Sciatic nerve (tissue), 1 donor: ENCODE results near the gene DLEC1. TPM values are rescaled to one million over a fixed set of nuclear protein-coding genes. Genes with fewer than 3 reads are reported as not detected.

ENCODE experiments used
- total RNA-seq: library from RNA; stranded (reverse); fragmentation: NEBNext Ultra II Directional; extraction: Animal tissue kit (Norgen Biotek cat#: 25700); gene quantifications from one replicate; pipeline ENCODE4 v1.2.1, GENCODE V29; 2021
- donor health status: DM: no; HTN: no; CAD: no.

The DLEC1 gene
- total RNA-seq, 1 donor from 2014 or later = 4.8 TPM

Other genes with a start within 250 kb of the DLEC1 start
- 71.2 TPM for gene CTDSPL, start 177.3 kb upstream of the DLEC1 start, total RNA-seq
- gene VILL, start 48.4 kb upstream of the DLEC1 start, total RNA-seq = 9.9 TPM
- 40.7 TPM for gene PLCD1, start 9.6 kb upstream of the DLEC1 start, total RNA-seq
- 67.6 TPM for gene ACAA1, start 97.9 kb downstream of the DLEC1 start, total RNA-seq
- 25.0 TPM for gene MYD88, start 99.5 kb downstream of the DLEC1 start, total RNA-seq
- 42.6 TPM for gene OXSR1, start 126.3 kb downstream of the DLEC1 start, total RNA-seq
- 0.98 TPM for gene SLC22A13, start 226.6 kb downstream of the DLEC1 start, total RNA-seq
- 0.13 TPM for gene SLC22A14, start 243.1 kb downstream of the DLEC1 start, total RNA-seq